Measurements from ENCODE around the gene TPSD1.

TPSD1 gene

GRCh38 chr16:1218930-1219611 is 36.8 kb upstream of the TPSD1 start:
- no peaks in the 10 kb centered on the region for H3K36me3 ChIP-seq (ENCODE audit: control insufficient read depth in 1 of 2, insufficient read depth in 2 of 2, low read length in 2 of 2)
- no peak overlapping the region for H3K18ac ChIP-seq (ENCODE audit: low read length)
- H2AFZ ChIP-seq (ENCODE audit: insufficient read depth, low read length, poor library complexity) = no peak overlapping the region
- H3K4me2 ChIP-seq (ENCODE audit: low read length) = no peak overlapping the region
- no peaks in the 10 kb centered on the region for H3K4me1 ChIP-seq (ENCODE audit: control insufficient read depth in 1 of 2, insufficient read depth in 2 of 2, low read length in 2 of 2)
- H3K27me3 ChIP-seq (ENCODE audit: insufficient read depth, low read length) = no peaks in the 10 kb centered on the region
- H4K91ac ChIP-seq (ENCODE audit: low read depth, low read length) = no peak overlapping the region
- H2AK5ac ChIP-seq (ENCODE audit: low read length) = no peak overlapping the region
- H3K79me2 ChIP-seq (ENCODE audit: control insufficient read depth, insufficient read depth, low read length, poor library complexity) = no peaks in the 10 kb centered on the region
- peaks cover 2% of the 10 kb centered on the region for H3K9me3 ChIP-seq (ENCODE audit: insufficient read depth, low read depth, low read length)
- H3K9ac ChIP-seq (ENCODE audit: low read length) = no peak overlapping the region
- no peak overlapping the region for H2BK12ac ChIP-seq (ENCODE audit: low read length)
- no peak overlapping the region for H4K8ac ChIP-seq (ENCODE audit: low read depth, low read length)
- H3K27ac ChIP-seq (ENCODE audit: low read depth, low read length) = no peak overlapping the region
- WGBS (ENCODE audit: extremely low coverage, insufficient coverage, insufficient read length) = no CpG with 5 or more reads among the region's 24 CpGs
- no peaks in the 10 kb centered on the region for H3K79me1 ChIP-seq (ENCODE audit: low read length)
- no peak overlapping the region for H3K23ac ChIP-seq (ENCODE audit: low read length)
- H2BK5ac ChIP-seq (ENCODE audit: low read depth, low read length, poor library complexity) = no peak overlapping the region
- no peak overlapping the region for H4K12ac ChIP-seq (ENCODE audit: low read depth, low read length)
- DNase-seq = no peak
- H3K4me3 ChIP-seq (ENCODE audit: low read depth, low read length) = no peak overlapping the region
- H3K14ac ChIP-seq (ENCODE audit: low read length) = no peak overlapping the region
- H3K4ac ChIP-seq (ENCODE audit: low read depth, low read length) = no peak overlapping the region
- H2BK120ac ChIP-seq (ENCODE audit: insufficient read depth, low read length, poor library complexity) = no peak overlapping the region

- H4K8ac ChIP-seq (ENCODE audit: low read depth, low read length) = no peak overlapping the region
- no peaks in the 10 kb centered on the region for H3K79me1 ChIP-seq (ENCODE audit: low read length)
- no peak overlapping the region for H3K9ac ChIP-seq (ENCODE audit: low read length)
- no peaks in the 10 kb centered on the region for H3K36me3 ChIP-seq (ENCODE audit: control insufficient read depth in 1 of 2, insufficient read depth in 2 of 2, low read length in 2 of 2)
- H2BK12ac ChIP-seq (ENCODE audit: low read length) = no peak overlapping the region
- H3K4me2 ChIP-seq (ENCODE audit: low read length) = no peak overlapping the region
- no peak overlapping the region for H3K27ac ChIP-seq (ENCODE audit: low read depth, low read length)
- H3K9me3 ChIP-seq (ENCODE audit: insufficient read depth, low read depth, low read length) = peaks cover 2% of the 10 kb centered on the region
- H3K4me3 ChIP-seq (ENCODE audit: low read depth, low read length) = no peak overlapping the region
- no peak overlapping the region for H2AFZ ChIP-seq (ENCODE audit: insufficient read depth, low read length, poor library complexity)
- no peak overlapping the region for H2AK5ac ChIP-seq (ENCODE audit: low read length)
- H3K79me2 ChIP-seq (ENCODE audit: control insufficient read depth, insufficient read depth, low read length, poor library complexity) = no peaks in the 10 kb centered on the region
- H3K18ac ChIP-seq (ENCODE audit: low read length) = no peak overlapping the region
- H4K91ac ChIP-seq (ENCODE audit: low read depth, low read length) = no peak overlapping the region
- H4K12ac ChIP-seq (ENCODE audit: low read depth, low read length) = no peak overlapping the region
- H3K4ac ChIP-seq (ENCODE audit: low read depth, low read length) = no peak overlapping the region
- H2BK120ac ChIP-seq (ENCODE audit: insufficient read depth, low read length, poor library complexity) = no peak overlapping the region
- H3K27me3 ChIP-seq (ENCODE audit: insufficient read depth, low read length) = no peaks in the 10 kb centered on the region
- no peak overlapping the region for H2BK5ac ChIP-seq (ENCODE audit: low read depth, low read length, poor library complexity)
- WGBS (ENCODE audit: extremely low coverage, insufficient coverage, insufficient read length) = no CpG with 5 or more reads among the region's 55 CpGs
- no peak for DNase-seq
- no peaks in the 10 kb centered on the region for H3K4me1 ChIP-seq (ENCODE audit: control insufficient read depth in 1 of 2, insufficient read depth in 2 of 2, low read length in 2 of 2)
- H3K14ac ChIP-seq (ENCODE audit: low read length) = no peak overlapping the region
- no peak overlapping the region for H3K23ac ChIP-seq (ENCODE audit: low read length)
Observed at GRCh38 chr16:1220098-1220728, 35.7 kb upstream of the TPSD1 start.

- Histone ChIP-seq H2BK5ac (ENCODE audit: low read depth, low read length, poor library complexity) (no peak overlapping the region), H3K4ac (ENCODE audit: low read depth, low read length) (no peak overlapping the region), H3K27ac (ENCODE audit: low read depth, low read length) (no peak overlapping the region), H4K8ac (ENCODE audit: low read depth, low read length) (no peak overlapping the region), H2BK120ac (ENCODE audit: insufficient read depth, low read length, poor library complexity) (no peak overlapping the region), H3K9me3 (ENCODE audit: insufficient read depth, low read depth, low read length) (peaks cover 2% of the 10 kb centered on the region), H4K12ac (ENCODE audit: low read depth, low read length) (no peak overlapping the region), H3K79me2 (ENCODE audit: control insufficient read depth, insufficient read depth, low read length, poor library complexity) (no peaks in the 10 kb centered on the region), H3K27me3 (ENCODE audit: insufficient read depth, low read length) (no peaks in the 10 kb centered on the region), H3K18ac (ENCODE audit: low read length) (no peak overlapping the region), H3K4me3 (ENCODE audit: low read depth, low read length) (peak overlapping the region; percentile 18), H3K14ac (ENCODE audit: low read length) (no peak overlapping the region), H3K9ac (ENCODE audit: low read length) (no peak overlapping the region), H3K79me1 (ENCODE audit: low read length) (no peaks in the 10 kb centered on the region), H2AK5ac (ENCODE audit: low read length) (no peak overlapping the region), H2AFZ (ENCODE audit: insufficient read depth, low read length, poor library complexity) (no peak overlapping the region), H3K36me3 (ENCODE audit: control insufficient read depth in 1 of 2, insufficient read depth in 2 of 2, low read length in 2 of 2) (no peaks in the 10 kb centered on the region), H3K4me1 (ENCODE audit: control insufficient read depth in 1 of 2, insufficient read depth in 2 of 2, low read length in 2 of 2) (no peaks in the 10 kb centered on the region), H2BK12ac (ENCODE audit: low read length) (no peak overlapping the region), H4K91ac (ENCODE audit: low read depth, low read length) (no peak overlapping the region), H3K23ac (ENCODE audit: low read length) (no peak overlapping the region), H3K4me2 (ENCODE audit: low read length) (no peak overlapping the region)
- DNase-seq = no peak
- WGBS (ENCODE audit: extremely low coverage, insufficient coverage, insufficient read length) = no CpG with 5 or more reads among the region's 48 CpGs
Observed at GRCh38 chr16:1220841-1221627, 34.8 kb upstream of the TPSD1 start.

GRCh38 chr16:1221628-1222552 is 34.0 kb upstream of the TPSD1 start:
- H4K12ac ChIP-seq (ENCODE audit: low read depth, low read length) = no peak overlapping the region
- no peak overlapping the region for H3K4me3 ChIP-seq (ENCODE audit: low read depth, low read length)
- no peak overlapping the region for H3K4me2 ChIP-seq (ENCODE audit: low read length)
- H3K14ac ChIP-seq (ENCODE audit: low read length) = no peak overlapping the region
- no peak overlapping the region for H3K18ac ChIP-seq (ENCODE audit: low read length)
- no peak overlapping the region for H3K27ac ChIP-seq (ENCODE audit: low read depth, low read length)
- H3K79me1 ChIP-seq (ENCODE audit: low read length) = no peaks in the 10 kb centered on the region
- no peaks in the 10 kb centered on the region for H3K4me1 ChIP-seq (ENCODE audit: control insufficient read depth in 1 of 2, insufficient read depth in 2 of 2, low read length in 2 of 2)
- no peak for DNase-seq
- no peak overlapping the region for H4K91ac ChIP-seq (ENCODE audit: low read depth, low read length)
- no peak overlapping the region for H2AFZ ChIP-seq (ENCODE audit: insufficient read depth, low read length, poor library complexity)
- H3K23ac ChIP-seq (ENCODE audit: low read length) = no peak overlapping the region
- no peaks in the 10 kb centered on the region for H3K79me2 ChIP-seq (ENCODE audit: control insufficient read depth, insufficient read depth, low read length, poor library complexity)
- WGBS (ENCODE audit: extremely low coverage, insufficient coverage, insufficient read length) = no CpG with 5 or more reads among the region's 40 CpGs
- H3K27me3 ChIP-seq (ENCODE audit: insufficient read depth, low read length) = no peaks in the 10 kb centered on the region
- H3K9ac ChIP-seq (ENCODE audit: low read length) = no peak overlapping the region
- no peak overlapping the region for H2BK5ac ChIP-seq (ENCODE audit: low read depth, low read length, poor library complexity)
- no peak overlapping the region for H2BK120ac ChIP-seq (ENCODE audit: insufficient read depth, low read length, poor library complexity)
- H3K9me3 ChIP-seq (ENCODE audit: insufficient read depth, low read depth, low read length) = peaks cover 2% of the 10 kb centered on the region
- no peak overlapping the region for H2BK12ac ChIP-seq (ENCODE audit: low read length)
- no peak overlapping the region for H4K8ac ChIP-seq (ENCODE audit: low read depth, low read length)
- no peaks in the 10 kb centered on the region for H3K36me3 ChIP-seq (ENCODE audit: control insufficient read depth in 1 of 2, insufficient read depth in 2 of 2, low read length in 2 of 2)
- H2AK5ac ChIP-seq (ENCODE audit: low read length) = no peak overlapping the region
- no peak overlapping the region for H3K4ac ChIP-seq (ENCODE audit: low read depth, low read length)

Data from trophoblast cell (in vitro differentiated cells and primary cell).